ENCODE data around the gene H1-8.

- TF ChIP-seq POLR2A (IDR thresholded peaks at IDR 0.05) (no peak), CTCF (IDR thresholded peaks at IDR 0.05) (no peak)
Measured at GRCh38 chr3:129534428-129535027, 8.4 kb upstream of the H1-8 start.
